HFFc6 (cell line): Measurements from ENCODE around the gene C1QB. TPM values are rescaled to one million over a fixed set of nuclear protein-coding genes. Genes with fewer than 3 reads are reported as not detected.

Experiments
- DNase-seq: peaks from one replicate; pipeline ENCODE4 v3.0.0-alpha.2; 2018
- H3K27ac Mint-ChIP-seq: 2 replicates; pipeline ENCODE4 v1.8.0; 2020; ENCODE audit warnings: mild to moderate bottlenecking, mixed read lengths
- H3K27me3 Mint-ChIP-seq: 2 replicates; pipeline ENCODE4 v1.8.0; 2021; ENCODE audit warnings: mild to moderate bottlenecking, moderate library complexity, mixed read lengths; ENCODE audit not compliant: insufficient read depth
- H3K36me3 Mint-ChIP-seq: 2 replicates; pipeline ENCODE4 v1.8.0; 2021; ENCODE audit warnings: low read depth, mixed read lengths
- H3K4me1 Mint-ChIP-seq: 2 replicates; pipeline ENCODE4 v1.8.0; 2020; ENCODE audit warnings: low read depth, mixed read lengths
- H3K4me3 Mint-ChIP-seq: 2 replicates; pipeline ENCODE4 v1.8.0; 2020; ENCODE audit warnings: mild to moderate bottlenecking, moderate library complexity, mixed read lengths
- H3K9me3 Mint-ChIP-seq: 2 replicates; pipeline ENCODE4 v1.8.0; 2020; ENCODE audit warnings: mild to moderate bottlenecking, mixed read lengths
- CTCF ChIP-seq: fragments of 200-600 bp; sonication (generic); IDR thresholded peaks from 2 replicates; pipeline ENCODE4 v1.5.0; 2021; ENCODE audit warnings: antibody characterized with exemption, mild to moderate bottlenecking
- total RNA-seq, 6 experiments: library from RNA; stranded (reverse); fragmentation: NEBNext Ultra II Directional; extraction: Animal tissue kit (Norgen Biotek cat#: 25700); gene quantifications; 2 replicates in 1 of 6; 3 replicates in 5 of 6; pipeline ENCODE4 v1.2.3, GENCODE V29; 2021

Gene C1QB
- total RNA-seq, 6 experiments from 2014 or later: not detected

- no peak overlapping the region for H3K27ac Mint-ChIP-seq
- H3K4me3 Mint-ChIP-seq: no peak overlapping the region
- H3K36me3 Mint-ChIP-seq: no peaks in the 10 kb centered on the region
- H3K27me3 Mint-ChIP-seq: peaks cover 59% of the 10 kb centered on the region
- TF ChIP-seq CTCF: no peak
- H3K9me3 Mint-ChIP-seq: no peaks in the 10 kb centered on the region
- H3K4me1 Mint-ChIP-seq: no peaks in the 10 kb centered on the region
- no peak for DNase-seq
Measured at GRCh38 chr1:22612671-22613571, 40.1 kb upstream of the C1QB start.

GRCh38 chr1:22613572-22613918 is 39.5 kb upstream of the C1QB start:
- no peak for DNase-seq
- Mint-ChIP-seq H3K27me3 (peaks cover 56% of the 10 kb centered on the region), H3K9me3 (no peaks in the 10 kb centered on the region), H3K4me3 (no peak overlapping the region), H3K4me1 (no peaks in the 10 kb centered on the region), H3K36me3 (no peaks in the 10 kb centered on the region), H3K27ac (no peak overlapping the region)
- TF ChIP-seq CTCF: no peak

DNA sequence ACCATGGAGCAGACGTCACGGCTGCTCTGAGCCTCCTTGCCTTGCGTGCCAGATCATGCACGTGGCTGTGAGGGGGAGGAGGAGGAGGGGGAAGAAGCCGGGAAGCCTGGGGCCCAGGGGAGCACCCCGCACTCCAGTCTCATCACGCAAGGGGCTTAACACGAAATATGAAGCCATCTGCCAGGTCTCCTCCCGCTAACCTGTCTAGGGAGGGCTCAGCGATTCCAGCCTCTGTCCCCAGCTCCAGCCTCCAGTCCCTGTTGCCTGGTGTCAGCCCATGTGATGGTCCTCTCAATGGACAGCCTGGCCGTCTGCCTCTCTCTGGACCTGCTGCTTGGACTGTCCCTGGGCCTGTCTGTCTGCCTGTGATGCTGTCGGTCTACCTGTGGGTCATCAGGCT is 39.1 kb upstream of the C1QB start:
- H3K4me3 Mint-ChIP-seq: no peak overlapping the region
- H3K4me1 Mint-ChIP-seq: no peaks in the 10 kb centered on the region
- no peaks in the 10 kb centered on the region for H3K36me3 Mint-ChIP-seq
- H3K9me3 Mint-ChIP-seq: no peaks in the 10 kb centered on the region
- H3K27ac Mint-ChIP-seq: no peak overlapping the region
- H3K27me3 Mint-ChIP-seq: peaks cover 56% of the 10 kb centered on the region
- no peak for TF ChIP-seq CTCF
- DNase-seq: no peak

GRCh38 chr1:22615886-22616285 is 37.1 kb upstream of the C1QB start:
- no peak for TF ChIP-seq CTCF
- Mint-ChIP-seq H3K9me3 (no peaks in the 10 kb centered on the region), H3K4me1 (no peaks in the 10 kb centered on the region), H3K27me3 (peaks cover 56% of the 10 kb centered on the region), H3K4me3 (no peak overlapping the region), H3K27ac (no peak overlapping the region), H3K36me3 (no peaks in the 10 kb centered on the region)
- no peak for DNase-seq

GRCh38 chr1:22616571-22616970 is 36.5 kb upstream of the C1QB start:
- no peak overlapping the region for H3K4me3 Mint-ChIP-seq
- H3K4me1 Mint-ChIP-seq: no peaks in the 10 kb centered on the region
- H3K9me3 Mint-ChIP-seq: no peaks in the 10 kb centered on the region
- DNase-seq: no peak
- no peak for TF ChIP-seq CTCF
- no peak overlapping the region for H3K27ac Mint-ChIP-seq
- H3K27me3 Mint-ChIP-seq: peaks cover 56% of the 10 kb centered on the region
- H3K36me3 Mint-ChIP-seq: no peaks in the 10 kb centered on the region
